AG09309 (cell line): ENCODE results near the gene KRTAP12-1.

Experiments
- DNase-seq: peaks from one replicate; pipeline ENCODE4 v3.0.0-alpha.2; 2010; ENCODE audit warnings: low read depth
- H3K4me3 ChIP-seq: 2 replicates; pipeline ENCODE4 v1.5.1; 2011; ENCODE audit warnings: mild to moderate bottlenecking, low read depth, low read length, moderate library complexity; ENCODE audit not compliant: control insufficient read depth
- TF ChIP-seq, protein P1 (sequence below): IDR thresholded peaks from 2 replicates; pipeline ENCODE4 v1.5.1; 2011; ENCODE audit warnings: mild to moderate bottlenecking, low read depth, low read length, inconsistent platforms; ENCODE audit not compliant: insufficient read depth, control insufficient read depth; ENCODE audit errors: missing control alignments

Gene KRTAP12-1

GRCh38 chr21:44658541-44658910 lies 23.4 kb downstream of the KRTAP12-1 start:
- TF ChIP-seq, protein P1, sequence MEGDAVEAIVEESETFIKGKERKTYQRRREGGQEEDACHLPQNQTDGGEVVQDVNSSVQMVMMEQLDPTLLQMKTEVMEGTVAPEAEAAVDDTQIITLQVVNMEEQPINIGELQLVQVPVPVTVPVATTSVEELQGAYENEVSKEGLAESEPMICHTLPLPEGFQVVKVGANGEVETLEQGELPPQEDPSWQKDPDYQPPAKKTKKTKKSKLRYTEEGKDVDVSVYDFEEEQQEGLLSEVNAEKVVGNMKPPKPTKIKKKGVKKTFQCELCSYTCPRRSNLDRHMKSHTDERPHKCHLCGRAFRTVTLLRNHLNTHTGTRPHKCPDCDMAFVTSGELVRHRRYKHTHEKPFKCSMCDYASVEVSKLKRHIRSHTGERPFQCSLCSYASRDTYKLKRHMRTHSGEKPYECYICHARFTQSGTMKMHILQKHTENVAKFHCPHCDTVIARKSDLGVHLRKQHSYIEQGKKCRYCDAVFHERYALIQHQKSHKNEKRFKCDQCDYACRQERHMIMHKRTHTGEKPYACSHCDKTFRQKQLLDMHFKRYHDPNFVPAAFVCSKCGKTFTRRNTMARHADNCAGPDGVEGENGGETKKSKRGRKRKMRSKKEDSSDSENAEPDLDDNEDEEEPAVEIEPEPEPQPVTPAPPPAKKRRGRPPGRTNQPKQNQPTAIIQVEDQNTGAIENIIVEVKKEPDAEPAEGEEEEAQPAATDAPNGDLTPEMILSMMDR: no peak
- no peak overlapping the region for H3K4me3 ChIP-seq
- DNase-seq: no peak

DNA sequence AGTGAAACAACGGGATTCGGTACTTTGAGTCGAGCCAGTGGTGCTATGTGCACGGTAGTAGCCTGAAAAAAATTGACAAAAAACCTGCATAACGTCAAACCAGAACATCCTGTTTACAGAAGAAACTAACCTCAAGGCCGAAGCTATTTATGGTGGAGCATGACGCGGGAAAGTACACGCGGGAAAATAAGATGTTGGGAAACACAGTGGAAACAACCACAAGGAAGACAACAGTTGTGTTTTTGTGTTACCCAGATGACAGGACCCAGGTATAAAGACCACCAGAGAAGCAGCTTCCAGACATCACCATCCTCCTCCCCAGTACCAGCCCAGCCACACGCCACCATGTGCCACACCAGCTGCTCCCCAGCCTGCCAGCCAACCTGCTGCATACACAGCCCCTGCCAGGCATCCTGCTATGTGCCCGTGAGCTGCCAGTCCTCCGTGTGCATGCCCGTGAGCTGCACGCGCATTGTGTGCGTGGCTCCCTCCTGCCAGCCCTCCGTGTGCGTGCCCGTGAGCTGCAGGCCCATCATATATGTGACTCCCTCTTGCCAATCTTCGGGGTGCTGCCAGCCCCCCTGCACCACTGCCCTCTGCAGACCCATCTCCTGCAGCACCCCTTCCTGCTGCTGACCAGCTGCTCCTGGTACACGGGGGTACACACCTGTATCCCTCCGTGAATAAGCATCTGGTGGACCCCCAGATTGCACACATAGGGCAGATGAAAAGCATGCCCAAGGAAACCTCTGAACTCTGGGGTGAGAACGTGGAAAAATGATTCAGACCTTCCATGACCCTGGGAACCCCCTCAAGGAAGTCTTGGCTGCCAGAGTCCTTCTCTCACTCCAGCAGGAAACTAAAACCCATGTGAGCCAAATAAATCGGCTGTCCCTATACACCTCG lies 24.1 kb downstream of the KRTAP12-1 start, which contains the start of gene KRTAP12-3:
Gene KRTAP12-3 (plus strand): TSS at position 298 of the 906 bp plus-strand sequence. CDS start 48 bp downstream, at position 346.
- no peak for DNase-seq
- H3K4me3 ChIP-seq: no peak within 1 kb of the TSS
- TF ChIP-seq, protein P1: no peak

- no peak for DNase-seq
- H3K4me3 ChIP-seq: no peak overlapping the region
- TF ChIP-seq, protein P1: no peak
Observed at GRCh38 chr21:44656868-44657267, 25.1 kb downstream of the KRTAP12-1 start.

- H3K4me3 ChIP-seq: no peak within 1 kb of the TSS
- TF ChIP-seq, protein P1: no peak
- DNase-seq: no peak
Observed at GRCh38 chr21:44654576-44655175, 27.3 kb downstream of the KRTAP12-1 start, which contains the start of gene KRTAP12-4. TSS of gene KRTAP12-4 (minus strand) at chr21:44654659. CDS start at chr21:44654614, 45 bp downstream.

- TF ChIP-seq, protein P1: no peak
- no peak for DNase-seq
- H3K4me3 ChIP-seq: no peak overlapping the region
Observed at GRCh38 chr21:44653656-44654575, 28.0 kb downstream of the KRTAP12-1 start.

DNA sequence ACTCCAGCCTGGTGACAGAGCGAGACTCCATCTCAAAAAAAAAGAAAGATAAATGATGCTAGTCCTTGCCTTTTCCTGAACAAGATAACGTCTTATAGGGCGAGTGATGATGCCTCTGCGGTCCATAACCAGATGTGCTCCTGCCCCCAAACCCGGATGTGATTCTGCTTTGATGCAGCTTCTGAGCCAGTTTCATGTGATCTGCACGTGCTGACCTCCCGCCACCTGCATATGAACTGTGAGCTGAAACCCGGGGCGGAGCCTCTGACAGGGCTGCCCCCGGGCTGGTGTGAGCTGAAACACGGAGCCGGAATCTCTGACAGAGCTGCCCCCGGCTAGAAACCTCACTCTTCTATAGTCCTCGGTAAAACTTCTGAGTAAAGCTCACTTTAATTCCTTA lies 28.8 kb downstream of the KRTAP12-1 start:
- no peak overlapping the region for H3K4me3 ChIP-seq
- no peak for DNase-seq
- TF ChIP-seq, protein P1: no peak
